ENCODE data around the gene TNC.
"Not testable (repeated sequence)": the region's sequence is repeated elsewhere in the genome, so short reads cannot be mapped to it uniquely, and the experiment has no call there.

TNC gene

GRCh38 chr9:115133649-115134048 lies 15.7 kb upstream of the TNC start:
- DNase-seq, result no peak

GRCh38 chr9:115132648-115133047 lies 14.7 kb upstream of the TNC start:
- DNase-seq, result no peak

- no peak for DNase-seq
Observed at GRCh38 chr9:115130176-115130575, 12.2 kb upstream of the TNC start.

GRCh38 chr9:115128726-115129125 lies 10.8 kb upstream of the TNC start:
- not testable (repeated sequence) for DNase-seq

DNA sequence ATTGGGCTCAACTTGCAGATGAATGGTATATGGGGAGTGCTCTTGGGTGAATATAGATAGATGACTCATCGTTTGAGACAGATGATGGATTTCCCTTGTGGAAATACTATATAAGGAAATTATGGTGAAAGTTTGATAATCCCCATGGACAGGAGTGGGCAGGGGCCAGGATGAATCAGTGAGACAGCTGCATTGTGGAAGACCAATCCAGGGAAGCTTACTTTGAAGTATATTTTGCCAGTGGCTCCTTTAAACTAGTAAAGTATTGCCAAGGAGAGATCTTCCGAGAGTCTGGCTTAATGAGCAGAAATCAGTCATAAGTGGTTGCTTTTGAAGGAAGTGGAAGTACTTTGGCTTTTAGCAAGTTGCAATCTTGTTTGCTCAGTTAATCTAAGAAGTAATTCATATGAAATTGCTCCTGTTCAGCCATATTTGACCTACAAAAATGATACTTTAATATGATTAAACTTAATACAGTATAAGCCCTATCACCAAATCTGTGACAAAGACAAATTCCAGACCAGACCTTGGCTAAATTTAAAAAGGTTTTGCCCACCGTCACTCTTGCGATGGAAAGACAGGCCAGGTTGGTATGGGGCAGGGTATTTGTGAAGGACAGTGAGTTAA lies 9.3 kb upstream of the TNC start:
- DNase-seq, result no peak

GRCh38 chr9:115126404-115126803 lies 8.4 kb upstream of the TNC start:
- DNase-seq, result no peak

GRCh38 chr9:115122937-115123336 lies 5.0 kb upstream of the TNC start:
- no peak for DNase-seq

DNA sequence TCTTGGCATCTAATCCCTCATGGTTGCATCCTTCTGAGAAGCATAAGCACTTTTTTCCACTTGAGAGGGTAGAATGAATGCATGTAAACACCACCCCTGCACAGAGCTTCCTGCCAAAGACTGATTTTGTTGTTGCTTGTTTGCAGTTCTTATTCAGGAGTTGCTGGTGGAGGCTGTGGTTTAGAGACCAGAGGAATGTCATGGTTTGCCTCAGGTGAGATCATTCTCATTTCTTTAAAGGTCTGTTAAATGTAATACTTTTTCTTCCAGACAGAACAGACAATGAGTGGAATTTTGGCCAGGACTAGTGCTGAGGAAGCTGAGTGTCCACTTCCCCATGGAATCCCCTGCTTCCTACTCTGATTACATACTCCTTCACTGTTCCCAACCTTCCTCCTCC lies 3.2 kb upstream of the TNC start:
- DNase-seq, result no peak

DNA sequence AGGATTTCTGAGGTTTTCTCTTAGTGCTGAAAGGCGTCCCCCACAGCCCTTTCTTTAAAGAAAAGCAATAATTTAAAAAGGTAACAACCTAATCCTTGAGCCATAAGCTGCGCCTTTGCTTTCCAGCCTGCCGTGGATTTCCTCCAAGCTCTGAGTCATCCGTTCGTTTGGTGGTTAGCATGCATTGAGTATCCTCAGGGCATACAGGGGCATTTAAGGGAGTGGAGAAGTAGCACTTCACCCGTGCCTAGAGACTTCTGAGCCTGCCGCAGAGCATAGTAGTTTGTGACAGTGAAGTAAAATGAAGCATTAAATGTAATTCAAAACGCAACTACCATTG lies 892 bp upstream of the TNC start:
- peak; percentile 58 for DNase-seq

DNA sequence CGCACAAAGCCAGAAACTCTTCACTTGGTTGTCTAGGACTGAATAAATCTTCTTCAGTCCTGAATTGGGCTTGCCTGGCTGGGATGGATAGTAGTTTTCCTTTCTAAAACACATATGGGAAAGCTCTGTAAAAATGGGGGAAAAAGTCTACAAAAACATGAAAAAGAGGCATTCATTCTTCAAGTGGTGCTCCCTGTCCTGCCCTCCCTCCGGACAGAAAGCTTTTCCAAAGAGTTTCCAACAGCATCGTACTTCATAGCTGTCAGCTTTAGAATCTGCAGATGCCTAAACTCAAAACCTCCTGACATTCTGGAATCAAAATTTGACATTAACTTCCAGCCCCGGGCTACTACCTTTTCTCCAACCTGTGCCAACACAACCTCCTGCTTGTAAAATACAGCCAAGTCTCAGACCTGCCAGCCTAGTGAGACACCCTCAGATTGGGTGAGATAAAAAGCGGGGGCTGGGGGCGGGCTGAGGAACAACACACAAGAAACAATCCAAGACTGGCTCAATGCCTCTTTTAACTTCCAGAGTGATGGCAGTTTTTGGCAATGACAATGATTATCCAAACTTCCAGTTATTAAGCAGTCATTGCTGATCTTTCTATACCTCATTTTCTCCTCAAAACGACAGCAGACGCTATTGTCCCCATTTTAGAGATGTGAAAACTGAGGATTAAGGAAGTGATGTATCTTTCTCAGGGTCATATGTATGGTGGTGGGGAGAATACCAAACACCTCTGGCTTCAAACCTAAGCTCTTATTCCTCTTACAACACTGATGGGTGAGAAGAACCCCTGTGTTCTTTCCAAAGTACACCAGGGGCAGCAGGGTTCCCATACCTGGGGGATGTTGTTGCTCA lies 1.3 kb downstream of the TNC start:
- DNase-seq, result no peak

- DNase-seq, result no peak
Observed at GRCh38 chr9:115115924-115116323, 2.0 kb downstream of the TNC start.

DNA sequence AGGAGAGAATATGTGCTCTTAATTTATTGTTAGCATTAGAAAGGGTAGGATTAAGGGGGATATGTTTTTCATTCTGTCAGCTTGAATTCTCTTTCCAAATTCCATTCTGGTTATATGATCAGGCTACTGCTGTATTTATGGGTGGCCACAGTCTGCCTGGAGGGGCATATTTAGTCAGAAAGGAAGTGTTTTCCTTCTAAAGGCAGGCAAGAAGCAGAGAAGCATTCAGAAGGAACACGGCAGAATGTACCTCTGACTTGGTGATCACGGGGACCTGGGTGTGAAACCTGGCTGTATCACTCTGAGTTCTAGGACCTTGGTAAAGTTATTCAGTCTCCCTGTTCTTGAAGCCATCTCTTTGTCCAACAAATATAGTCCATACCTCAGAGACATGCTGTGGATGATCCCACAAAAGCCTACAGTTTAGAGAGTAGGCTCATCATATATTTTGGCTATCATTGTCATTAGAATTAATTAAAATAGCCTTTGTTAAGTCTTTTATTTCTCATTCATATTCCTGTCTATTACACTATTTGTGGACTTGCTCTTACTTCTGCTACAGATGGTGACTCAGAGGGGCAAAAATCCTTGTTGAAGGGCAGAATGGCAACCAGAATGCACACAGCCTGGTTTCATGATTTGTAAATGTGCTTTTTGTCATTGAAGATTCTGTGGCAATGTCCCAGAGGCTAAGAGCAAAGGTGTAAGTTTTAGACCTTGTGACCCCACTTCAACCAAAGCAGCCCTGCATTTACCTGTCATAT lies 2.7 kb downstream of the TNC start:
- no peak for DNase-seq

- no peak for DNase-seq
Observed at GRCh38 chr9:115114546-115114945, 3.4 kb downstream of the TNC start.

GRCh38 chr9:115114084-115114483 lies 3.9 kb downstream of the TNC start:
- DNase-seq, result no peak

GRCh38 chr9:115111874-115112273 lies 6.1 kb downstream of the TNC start:
- DNase-seq, result no peak

- no peak for DNase-seq
Observed at GRCh38 chr9:115109486-115109885, 8.5 kb downstream of the TNC start.

DNA sequence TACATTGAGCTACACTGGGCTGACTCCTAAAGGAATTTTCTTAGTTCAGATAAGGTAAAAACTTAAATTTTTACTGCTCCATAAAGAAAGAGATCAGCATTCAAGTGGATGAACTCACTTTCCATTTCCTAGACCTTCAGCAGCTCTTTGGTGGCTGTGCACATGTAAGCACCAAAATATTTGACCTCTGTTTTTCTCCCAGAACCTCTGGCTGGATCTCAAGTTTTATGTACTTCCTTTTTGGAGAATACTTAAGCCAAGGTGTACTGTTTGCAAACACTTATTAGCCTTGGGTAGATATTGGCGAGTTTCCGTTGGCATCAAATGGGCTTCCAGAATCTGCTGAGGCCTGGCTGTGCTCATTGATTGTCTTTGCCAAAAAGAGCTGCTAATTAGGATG lies 10.3 kb downstream of the TNC start:
- no peak for DNase-seq

DNA sequence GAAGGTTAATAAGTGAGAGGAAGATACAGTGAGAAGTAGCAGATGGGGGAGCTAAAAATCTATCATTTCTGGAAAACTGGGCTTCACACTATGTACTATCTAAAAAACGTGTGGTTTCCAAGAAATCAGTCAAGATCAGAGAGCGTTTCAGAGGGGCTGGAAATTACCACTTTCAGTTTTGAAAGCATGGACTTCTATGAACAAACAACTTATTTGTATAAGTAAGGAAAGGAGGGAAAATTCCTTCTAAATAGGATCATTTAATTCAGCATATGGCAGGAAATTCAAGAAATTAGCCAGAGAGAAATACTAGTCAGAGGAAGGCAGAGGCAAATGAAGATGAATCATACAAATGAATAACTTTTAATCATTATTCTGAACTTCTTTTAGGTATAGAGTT lies 11.3 kb downstream of the TNC start:
- DNase-seq, result no peak

- no peak for DNase-seq
Observed at GRCh38 chr9:115106001-115106400, 12.0 kb downstream of the TNC start.

GRCh38 chr9:115104908-115105307 lies 13.0 kb downstream of the TNC start:
- peak; percentile 44 for DNase-seq

- no peak for DNase-seq
Observed at GRCh38 chr9:115103746-115104477, 14.0 kb downstream of the TNC start.

DNA sequence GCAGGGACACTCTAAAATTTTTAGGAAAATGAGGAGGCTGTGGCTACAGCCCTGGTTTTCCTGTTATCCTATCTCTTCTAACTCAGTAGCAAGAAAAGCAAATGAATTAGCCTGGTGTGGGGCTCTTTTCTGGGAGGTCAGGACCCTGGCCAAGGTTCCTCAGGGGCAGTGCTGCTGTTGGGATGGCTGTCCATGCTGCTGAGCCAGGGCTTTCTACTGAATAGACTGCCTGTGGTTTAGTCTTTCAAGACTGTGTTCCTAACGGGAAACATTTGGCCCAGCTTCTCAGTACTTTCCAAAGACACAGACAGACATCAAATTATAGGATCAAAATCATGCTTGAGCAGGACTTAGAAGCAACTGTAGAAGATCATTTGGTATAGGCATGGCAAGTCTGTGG lies 18.1 kb downstream of the TNC start:
- DNase-seq, result no peak

DNA sequence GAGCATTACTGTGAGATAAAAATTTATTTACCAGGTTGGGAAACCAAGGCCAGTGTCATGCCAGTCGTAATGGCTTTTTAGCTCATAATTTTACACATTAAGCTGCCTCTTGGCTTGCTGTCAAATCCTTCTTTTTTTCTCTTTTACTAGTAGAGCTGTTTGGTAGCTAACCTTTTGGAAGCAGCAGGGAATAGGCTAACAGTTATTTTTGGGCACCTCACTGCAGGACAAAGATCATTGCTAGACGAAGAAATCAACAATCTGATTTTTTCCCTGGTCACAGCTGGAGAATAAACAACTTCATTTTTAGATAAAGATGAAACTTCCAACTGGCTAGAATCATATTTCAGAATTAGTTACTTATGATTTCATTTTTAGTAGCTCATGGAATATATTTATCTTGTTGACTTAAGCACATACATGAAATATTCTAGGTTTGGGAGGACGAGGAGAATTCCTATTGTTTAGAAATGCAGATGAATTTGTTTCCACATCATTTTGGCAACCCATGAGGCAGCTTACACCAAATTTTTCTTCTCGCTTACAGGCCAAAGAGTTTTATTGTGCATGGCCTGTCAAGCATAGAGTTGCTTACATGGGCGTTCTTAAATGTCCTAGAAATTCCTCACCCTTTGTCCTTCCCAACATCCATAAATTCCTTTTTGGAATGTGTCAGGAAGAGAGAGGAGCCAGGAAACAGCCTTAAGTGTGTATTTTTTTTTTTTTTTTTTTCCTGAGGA lies 19.6 kb downstream of the TNC start:
- DNase-seq, result no peak

Data from NCI-H1048 (cell line).